HL-60 (cell line): ENCODE results near the gene FTO.

Experiments used
- CTCF ChIP-seq: IDR thresholded peaks from one replicate; pipeline ENCODE4 v1.5.1; 2011; ENCODE audit warnings: low read length, control low read depth, inconsistent platforms; ENCODE audit not compliant: insufficient read depth
- GABPA ChIP-seq: IDR thresholded peaks from 2 replicates; pipeline ENCODE4 v1.6.1; 2012; ENCODE audit warnings: low read depth
- POLR2AphosphoS5 ChIP-seq: IDR thresholded peaks from 2 replicates; pipeline ENCODE4 v1.6.1; 2012; ENCODE audit warnings: low read depth
- REST ChIP-seq: IDR thresholded peaks from 2 replicates; pipeline ENCODE4 v1.6.1; 2012; ENCODE audit warnings: low read depth; ENCODE audit not compliant: insufficient replicate concordance
- SPI1 ChIP-seq: IDR thresholded peaks from 2 replicates; pipeline ENCODE4 v1.6.1; 2012; ENCODE audit warnings: low read depth, mild to moderate bottlenecking, borderline replicate concordance

- TF ChIP-seq CTCF (no peak), POLR2AphosphoS5 (no peak), REST (no peak), GABPA (no peak), SPI1 (no peak)
Measured at GRCh38 chr16:54177862-54178477, 474.0 kb downstream of the FTO start.
